ENCODE measurements around the gene FOXI3. TPM values are rescaled to one million over a fixed set of nuclear protein-coding genes. Genes with fewer than 3 reads are reported as not detected.
"Not testable (repeated sequence)": the region's sequence is repeated elsewhere in the genome, so short reads cannot be mapped to it uniquely, and the experiment has no call there.

Gene FOXI3
- total and polyA plus RNA-seq, 2 experiments from 2014 or later: not detected

GRCh38 chr2:88423733-88424132 is 28.8 kb downstream of the FOXI3 start:
- H3K27me3 ChIP-seq: no peaks in the 10 kb centered on the region
- no peak overlapping the region for H3K4me2 ChIP-seq
- TF ChIP-seq EZH2 (IDR thresholded peaks at IDR 0.05; ENCODE audit: borderline replicate concordance): no peak
- no peak for TF ChIP-seq CTCF (IDR thresholded peaks at IDR 0.05; ENCODE audit: poor library complexity)
- TF ChIP-seq EZH2phosphoT487 (IDR thresholded peaks at IDR 0.05; ENCODE audit: low read depth, severe bottlenecking, unreplicated experiment): no peak
- H2AFZ ChIP-seq: no peak overlapping the region
- no peaks in the 10 kb centered on the region for H3K9me3 ChIP-seq (ENCODE audit: low read depth)
- no peak overlapping the region for H3K27ac ChIP-seq
- no peaks in the 10 kb centered on the region for H3K9me2 ChIP-seq (replicated peaks; ENCODE audit: insufficient read depth)
- 85% methylated on average over 2 of the region's 2 CpGs for WGBS (ENCODE audit: low lambda C conversion rate, missing lambda C conversion rate)
- DNase-seq (ENCODE audit: low spot score): no peak
- no peaks in the 10 kb centered on the region for H3K4me1 ChIP-seq (ENCODE audit: insufficient read depth)
- no peaks in the 10 kb centered on the region for H3K36me3 ChIP-seq (replicated peaks; ENCODE audit: insufficient read depth, low read depth)
- H4K20me1 ChIP-seq (ENCODE audit: insufficient read depth, poor library complexity, severe bottlenecking): no peaks in the 10 kb centered on the region
- no peak overlapping the region for H3K4me3 ChIP-seq
- no peaks in the 10 kb centered on the region for H3K79me2 ChIP-seq

- not testable (repeated sequence) for H3K9me3 ChIP-seq (ENCODE audit: low read depth); H2AFZ ChIP-seq; H3K9me2 ChIP-seq (replicated peaks; ENCODE audit: insufficient read depth); H3K27ac ChIP-seq; H3K79me2 ChIP-seq; DNase-seq (ENCODE audit: low spot score); H3K36me3 ChIP-seq (replicated peaks; ENCODE audit: insufficient read depth, low read depth); H4K20me1 ChIP-seq (ENCODE audit: insufficient read depth, poor library complexity, severe bottlenecking); H3K4me3 ChIP-seq; H3K4me2 ChIP-seq; H3K4me1 ChIP-seq (ENCODE audit: insufficient read depth); H3K27me3 ChIP-seq
- 88% methylated on average over 9 of the region's 9 CpGs for WGBS (ENCODE audit: low lambda C conversion rate, missing lambda C conversion rate)
Measured at GRCh38 chr2:88419051-88419450, 33.4 kb downstream of the FOXI3 start.

- no peak overlapping the region for H2AFZ ChIP-seq
- no peak overlapping the region for H3K4me3 ChIP-seq
- no peaks in the 10 kb centered on the region for H3K79me2 ChIP-seq
- TF ChIP-seq CTCF (IDR thresholded peaks at IDR 0.05; ENCODE audit: poor library complexity): no peak
- no peak for TF ChIP-seq EZH2 (IDR thresholded peaks at IDR 0.05; ENCODE audit: borderline replicate concordance)
- no peak for TF ChIP-seq EZH2phosphoT487 (IDR thresholded peaks at IDR 0.05; ENCODE audit: low read depth, severe bottlenecking, unreplicated experiment)
- no peak overlapping the region for H3K27ac ChIP-seq
- no peaks in the 10 kb centered on the region for H4K20me1 ChIP-seq (ENCODE audit: insufficient read depth, poor library complexity, severe bottlenecking)
- no peaks in the 10 kb centered on the region for H3K4me1 ChIP-seq (ENCODE audit: insufficient read depth)
- no peaks in the 10 kb centered on the region for H3K27me3 ChIP-seq
- no peak for DNase-seq (ENCODE audit: low spot score)
- H3K9me2 ChIP-seq (replicated peaks; ENCODE audit: insufficient read depth): no peaks in the 10 kb centered on the region
- no peaks in the 10 kb centered on the region for H3K9me3 ChIP-seq (ENCODE audit: low read depth)
- no peak overlapping the region for H3K4me2 ChIP-seq
- no peaks in the 10 kb centered on the region for H3K36me3 ChIP-seq (replicated peaks; ENCODE audit: insufficient read depth, low read depth)
- WGBS (ENCODE audit: low lambda C conversion rate, missing lambda C conversion rate): 45% methylated on average over 6 of the region's 6 CpGs
Measured at GRCh38 chr2:88416016-88416663, 36.4 kb downstream of the FOXI3 start.

- not testable (repeated sequence) for H3K9me3 ChIP-seq (ENCODE audit: low read depth); H3K36me3 ChIP-seq (replicated peaks; ENCODE audit: insufficient read depth, low read depth); H3K27ac ChIP-seq; H3K4me1 ChIP-seq (ENCODE audit: insufficient read depth); H3K27me3 ChIP-seq; H2AFZ ChIP-seq; DNase-seq (ENCODE audit: low spot score); H3K4me3 ChIP-seq; H3K9me2 ChIP-seq (replicated peaks; ENCODE audit: insufficient read depth); H3K79me2 ChIP-seq; H3K4me2 ChIP-seq; H4K20me1 ChIP-seq (ENCODE audit: insufficient read depth, poor library complexity, severe bottlenecking)
- WGBS (ENCODE audit: low lambda C conversion rate, missing lambda C conversion rate): 91% methylated on average over 5 of the region's 5 CpGs
Measured at GRCh38 chr2:88408870-88409269, 43.6 kb downstream of the FOXI3 start.
